Left renal pelvis (tissue), 4 donors: Measurements from ENCODE around the gene CDH26. TPM values are rescaled to one million over a fixed set of nuclear protein-coding genes. Genes with fewer than 3 reads are reported as not detected.

ENCODE experiments used
- DNase-seq, 4 donors: peaks; one replicate each; pipeline ENCODE4 v3.0.0-alpha.2; 2013; ENCODE audit warnings: low read depth in 4 of 4, low spot score in 3 of 4
- polyA plus RNA-seq, 4 donors: library from polyadenylated mRNA; unstranded; fragments of 120-200 nt; gene quantifications; one replicate each; pipeline ENCODE4 v1.2.1, GENCODE V29; 2013; ENCODE audit not compliant: insufficient read length in 4 of 4

Gene CDH26
- polyA plus RNA-seq, 4 donors = 0.41 to 1.9 (median 0.97) TPM

DNA sequence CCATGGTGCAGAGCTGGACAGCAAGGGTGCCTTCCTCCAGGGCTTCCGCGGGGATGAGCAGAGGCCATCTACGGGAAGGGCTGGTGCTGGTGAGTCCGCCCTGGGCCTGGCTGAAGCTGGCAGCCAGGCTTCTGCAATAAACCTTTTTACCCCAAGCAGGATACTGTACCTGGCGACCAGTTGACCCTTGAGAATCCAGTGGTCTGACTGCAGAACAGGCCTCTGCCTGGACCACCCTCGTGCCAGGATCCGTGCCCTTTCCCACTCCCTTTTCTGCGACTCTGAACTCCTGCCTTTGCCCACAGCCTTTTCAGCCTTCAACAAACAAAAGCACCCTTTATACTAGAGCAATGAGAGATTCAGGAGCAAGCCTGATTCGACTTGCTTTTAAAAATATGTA is 18.9 kb downstream of the CDH26 start:
- no peak for DNase-seq

DNA sequence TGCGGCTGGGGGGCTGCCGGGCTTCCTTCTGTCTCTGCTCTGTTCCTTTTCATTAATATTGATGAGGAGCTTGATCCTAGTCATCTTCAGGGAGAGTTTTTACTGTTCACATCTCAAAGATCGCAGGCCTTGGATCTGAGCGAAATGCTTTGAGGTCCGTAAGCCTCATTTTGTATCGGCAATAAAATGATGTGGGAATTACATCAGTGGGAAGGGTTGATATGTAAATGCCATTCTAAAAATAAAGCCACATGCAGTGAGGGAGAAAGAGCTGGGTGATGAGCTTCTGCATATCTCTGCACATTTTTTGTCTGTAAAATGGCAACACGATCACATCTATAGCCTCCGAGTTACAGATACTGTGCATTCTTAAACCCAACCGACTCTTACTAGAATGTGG is 24.9 kb downstream of the CDH26 start:
- no peak for DNase-seq

DNA sequence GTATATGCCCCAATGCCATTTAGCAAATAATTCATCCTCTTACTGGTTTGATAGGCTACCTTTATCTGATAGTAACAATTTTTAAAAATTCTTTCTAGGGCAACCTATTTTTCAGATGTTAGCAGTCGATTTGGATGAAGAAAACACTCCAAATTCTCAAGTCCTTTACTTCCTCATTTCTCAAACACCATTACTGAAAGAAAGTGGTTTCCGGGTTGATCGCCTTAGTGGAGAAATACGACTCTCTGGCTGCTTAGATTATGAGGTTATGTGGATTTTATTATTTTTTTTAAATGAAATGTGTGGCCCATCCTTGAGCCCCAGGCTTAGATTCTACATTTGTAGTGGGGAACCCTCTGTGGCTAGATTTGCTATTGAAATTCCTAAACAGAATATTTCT is 26.3 kb downstream of the CDH26 start:
- DNase-seq = no peak

DNA sequence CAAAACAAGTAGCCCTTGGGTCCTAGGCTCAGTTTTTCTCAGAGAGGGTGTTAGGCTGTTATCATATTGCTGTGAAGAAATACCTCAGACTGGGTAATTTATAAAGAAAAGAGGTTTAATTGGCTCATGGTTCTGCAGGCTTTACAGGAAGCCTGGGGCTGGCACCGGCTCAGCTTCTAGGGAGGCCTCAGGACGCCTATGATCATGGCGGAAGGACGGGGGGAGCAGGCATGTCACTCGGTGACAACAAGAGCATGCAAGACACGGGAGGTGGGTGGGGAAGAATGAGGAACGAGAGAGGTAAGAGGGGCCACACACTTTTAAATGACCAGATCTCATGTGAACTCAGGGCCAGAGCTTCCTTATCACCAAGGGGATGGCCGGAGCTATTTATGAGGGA is 26.9 kb downstream of the CDH26 start:
- no peak for DNase-seq

DNA sequence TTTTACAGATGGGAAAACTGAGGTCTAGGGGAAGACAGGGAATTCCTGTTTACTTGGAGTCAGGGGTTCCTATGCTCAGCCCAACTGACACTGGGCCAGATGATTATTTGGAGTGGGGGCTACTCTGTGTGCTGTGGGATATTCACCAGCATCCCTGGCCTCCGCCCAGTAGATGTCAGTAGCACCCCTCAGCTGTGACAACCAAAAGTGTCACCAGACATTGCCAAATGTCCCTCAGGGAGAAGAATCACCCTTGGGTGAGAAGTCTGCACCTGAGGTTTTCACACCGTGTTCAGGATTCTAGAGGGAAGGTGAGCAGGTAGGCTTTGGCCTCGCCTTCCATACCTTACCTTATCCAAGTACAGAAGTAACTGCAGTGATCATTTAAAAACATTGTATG is 27.6 kb downstream of the CDH26 start:
- DNase-seq = no peak

DNA sequence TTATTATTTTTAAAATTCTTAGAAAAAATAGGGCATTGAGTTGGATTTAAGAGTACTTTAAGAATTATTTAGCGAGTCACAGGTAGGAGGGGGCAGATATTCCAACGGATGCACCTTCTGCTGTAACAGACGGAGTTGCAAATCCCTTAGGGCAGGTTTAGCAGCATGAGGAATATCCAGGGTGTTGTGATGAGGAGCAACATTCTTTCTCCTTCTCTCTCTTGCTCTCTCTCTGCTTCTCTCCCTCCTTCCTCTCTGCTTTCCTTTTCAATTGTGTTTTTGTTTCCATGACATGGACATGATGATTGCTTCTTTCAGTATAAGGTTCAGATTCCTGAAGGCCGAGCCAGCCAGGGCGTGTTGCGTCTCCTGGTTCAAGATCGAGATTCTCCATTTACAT is 28.9 kb downstream of the CDH26 start:
- no peak for DNase-seq

DNA sequence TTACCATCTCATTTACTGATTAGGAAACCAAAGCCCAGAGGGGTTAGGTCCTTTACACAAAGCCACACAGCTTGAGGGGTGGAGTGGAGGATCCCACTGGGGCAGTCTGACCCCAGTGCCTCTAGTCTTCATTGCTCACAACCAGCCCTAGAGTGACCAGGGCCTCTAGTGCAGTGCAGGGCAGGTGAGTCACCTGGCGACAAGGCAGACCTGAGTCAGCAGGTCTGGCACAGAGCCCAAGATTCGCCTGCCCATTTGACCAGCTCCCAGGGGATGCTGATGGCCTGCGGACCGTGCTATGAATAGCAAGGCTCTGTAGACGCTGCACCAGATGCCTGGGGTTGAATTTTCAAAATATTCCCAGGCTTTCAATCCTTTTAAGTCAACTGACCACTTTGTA is 29.9 kb downstream of the CDH26 start:
- no peak for DNase-seq

DNA sequence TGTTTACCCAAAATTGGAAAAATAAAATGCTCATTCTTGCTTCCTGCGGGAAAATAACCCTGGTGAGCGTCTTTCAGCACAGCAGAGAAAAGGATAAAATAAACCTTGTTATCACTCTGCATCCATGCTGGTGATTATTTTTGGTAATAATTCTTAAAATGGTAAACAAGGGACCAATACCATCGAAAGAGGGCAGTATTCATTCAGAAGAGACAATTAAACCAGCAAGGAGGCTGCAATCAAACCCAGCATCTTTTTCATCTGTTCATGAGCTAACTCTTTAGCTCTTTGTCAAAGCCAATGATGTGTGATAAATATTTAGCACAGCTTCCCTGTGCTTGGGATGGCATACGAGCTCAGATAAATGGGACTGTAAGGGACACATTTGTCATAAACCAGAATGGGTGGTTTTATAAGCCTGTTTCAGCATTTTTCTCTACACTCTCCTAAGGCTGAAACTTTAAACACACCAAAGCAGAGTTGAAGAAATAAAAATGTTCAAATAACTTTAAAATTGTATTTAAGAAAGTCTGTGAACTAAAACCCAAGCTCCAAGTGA is 34.4 kb downstream of the CDH26 start:
- DNase-seq = no peak

DNA sequence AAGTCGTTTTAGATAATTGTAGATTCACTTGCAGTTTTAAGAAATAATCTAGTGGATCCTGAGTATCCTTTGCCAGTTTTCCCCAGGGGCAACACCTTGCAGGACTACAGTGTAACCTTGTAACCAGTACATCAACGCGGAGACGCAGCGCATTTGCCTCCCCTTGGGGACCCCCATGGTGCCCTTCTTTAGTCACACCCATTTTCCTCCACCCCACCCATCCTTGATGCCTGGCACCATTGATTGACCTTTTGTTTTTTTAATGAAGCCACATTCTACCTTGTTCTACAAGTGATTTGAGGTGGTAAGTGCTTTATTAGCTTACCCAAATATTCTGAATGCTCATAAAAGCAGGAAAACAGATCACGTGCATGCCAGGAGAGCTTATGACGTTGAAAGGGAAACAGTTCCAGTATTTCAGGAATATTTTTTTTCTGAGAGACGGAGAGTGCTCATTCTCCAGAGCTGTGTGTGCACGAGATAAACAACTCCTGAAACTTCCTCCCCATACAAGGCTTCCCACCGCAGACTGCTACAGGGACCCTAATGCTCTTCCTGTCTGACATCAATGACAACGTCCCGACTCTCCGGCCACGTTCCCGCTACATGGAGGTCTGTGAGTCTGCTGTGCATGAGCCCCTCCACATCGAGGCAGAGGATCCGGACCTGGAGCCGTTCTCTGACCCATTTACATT is 35.7 kb downstream of the CDH26 start:
- no peak for DNase-seq

DNA sequence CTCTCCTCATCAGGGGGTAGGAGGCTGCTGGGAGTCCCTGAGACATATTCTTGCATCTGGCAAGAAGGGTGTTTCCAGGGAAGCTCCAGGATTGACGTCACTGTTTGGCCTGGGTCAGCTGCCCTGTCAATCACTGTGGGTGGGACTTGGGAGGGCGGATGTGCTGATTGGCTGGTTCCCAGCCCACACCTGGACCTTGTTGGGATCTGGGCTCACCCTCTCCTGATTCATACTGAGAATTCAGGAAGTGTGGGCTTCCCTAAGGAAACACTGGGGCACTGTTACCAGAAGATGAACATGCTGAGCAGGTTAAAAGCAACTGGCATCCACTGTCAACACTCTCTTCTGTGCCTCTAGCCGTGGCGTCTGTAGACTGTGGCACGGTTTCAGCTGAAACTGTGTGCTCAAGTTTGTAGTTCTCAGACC is 36.5 kb downstream of the CDH26 start:
- DNase-seq = no peak

DNA sequence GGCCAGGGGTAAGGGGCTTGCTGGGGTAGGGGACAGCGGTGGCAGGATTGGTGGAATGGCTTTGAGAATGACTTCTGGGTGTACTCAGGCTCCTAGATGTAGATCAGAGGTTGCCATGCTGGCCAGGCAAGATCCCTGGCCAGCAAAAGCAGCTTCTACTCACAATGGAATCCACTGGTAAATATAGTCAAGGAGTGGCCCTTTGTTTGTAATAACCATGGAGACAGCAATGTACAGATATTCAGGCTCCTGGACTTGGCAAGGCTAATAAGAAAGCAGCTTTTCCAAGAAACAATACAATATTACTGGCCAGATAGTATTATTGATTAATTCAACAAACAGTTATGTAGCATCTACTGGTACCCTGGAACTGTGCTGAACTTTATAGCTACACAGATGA is 37.9 kb downstream of the CDH26 start:
- no peak for DNase-seq

DNA sequence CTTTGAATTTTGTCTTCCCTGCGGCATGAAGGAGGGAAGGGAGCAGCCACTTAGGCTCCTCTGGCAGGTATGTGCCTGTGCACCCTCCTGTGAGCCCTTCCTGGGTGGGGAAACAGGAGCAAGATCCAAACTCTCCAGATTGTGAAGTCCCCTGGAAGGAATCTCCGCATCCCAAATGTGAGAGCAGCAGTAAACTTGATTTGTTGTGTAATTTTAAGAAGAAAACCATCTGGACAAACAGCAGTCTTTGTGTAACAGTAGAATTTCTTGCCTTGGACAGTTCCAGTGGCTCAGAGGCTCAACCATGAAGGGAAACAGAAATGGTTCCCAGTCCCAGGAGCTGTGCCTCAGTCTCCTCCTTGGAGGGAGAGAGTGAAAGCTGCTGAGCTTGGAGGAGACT is 39.7 kb downstream of the CDH26 start:
- DNase-seq = no peak

DNA sequence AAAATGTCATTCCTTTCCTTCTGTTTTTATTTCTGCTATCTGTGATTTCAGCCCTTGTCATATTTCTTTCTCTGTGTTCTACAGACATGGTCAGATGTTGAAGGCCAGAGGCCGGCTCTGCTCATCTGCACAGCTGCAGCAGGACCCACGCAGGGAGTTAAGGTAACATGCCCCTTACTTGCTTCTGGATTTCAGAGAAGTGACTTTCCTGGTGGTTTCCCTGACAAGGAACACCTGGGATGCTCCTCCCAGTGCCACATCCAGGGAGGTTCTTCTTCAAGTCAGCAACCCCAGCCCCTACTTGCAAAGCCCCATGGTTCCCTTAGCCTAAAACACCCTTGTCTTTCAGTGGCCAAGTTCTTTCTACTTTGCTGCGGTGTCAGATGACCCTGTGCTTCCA is 41.3 kb downstream of the CDH26 start:
- DNase-seq = no peak

DNA sequence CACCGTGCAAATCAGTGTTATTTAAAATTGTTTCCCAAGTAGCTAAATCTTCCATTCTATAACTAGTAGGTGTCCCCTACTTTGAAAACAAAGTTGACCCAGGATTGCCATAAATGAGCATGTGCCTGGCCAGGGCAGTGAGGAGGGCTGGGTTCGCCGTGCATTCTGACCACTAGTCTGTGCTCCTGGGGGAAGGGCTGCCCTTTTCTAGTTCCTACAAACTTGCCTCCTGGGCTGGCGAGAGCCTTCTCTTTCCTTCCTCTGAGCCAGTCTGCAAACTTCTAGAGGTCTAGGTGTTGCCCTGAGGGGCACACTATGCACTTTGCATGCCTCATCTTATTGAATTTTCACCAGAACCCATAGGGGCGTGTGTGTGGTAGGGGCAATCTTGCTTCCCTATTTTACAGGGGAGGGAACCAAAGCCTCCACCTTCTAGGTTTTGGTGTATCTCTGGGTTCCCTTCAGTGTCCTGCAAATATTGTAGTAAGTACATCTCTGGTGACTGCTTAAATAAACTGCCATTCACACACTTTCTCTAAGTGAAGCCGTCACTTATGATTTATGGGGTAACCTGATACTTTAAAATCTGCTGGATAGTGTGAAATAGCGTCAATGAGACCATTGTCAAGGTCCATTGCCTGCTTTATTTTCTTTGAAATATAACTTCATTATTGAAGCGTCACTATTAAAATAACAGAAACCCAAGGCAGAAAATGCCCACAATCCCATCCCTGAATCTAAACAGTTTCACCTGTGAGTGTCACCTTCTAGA is 42.2 kb downstream of the CDH26 start:
- DNase-seq = no peak

DNA sequence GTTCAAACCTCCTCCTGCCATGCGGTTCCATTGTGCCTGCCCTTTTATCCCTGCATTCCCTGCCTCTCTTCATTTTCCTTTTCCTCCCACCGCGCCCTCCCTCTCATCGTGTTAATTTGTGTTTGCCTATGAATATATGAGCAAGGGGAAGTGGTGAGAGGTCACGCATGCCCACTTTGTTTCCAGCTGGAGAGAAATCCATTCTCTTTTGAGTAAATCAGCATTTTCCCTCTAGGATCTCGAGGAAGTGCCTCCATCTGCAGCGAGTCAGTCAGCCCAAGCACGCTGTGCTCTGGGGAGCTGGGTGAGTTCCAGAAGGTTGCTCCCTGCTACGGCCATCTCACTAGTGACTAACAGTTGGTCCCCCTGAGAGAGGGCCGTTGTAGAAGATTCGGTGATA is 42.9 kb downstream of the CDH26 start:
- DNase-seq = peak in 2 of 4 donors; percentile 42 to 43

DNA sequence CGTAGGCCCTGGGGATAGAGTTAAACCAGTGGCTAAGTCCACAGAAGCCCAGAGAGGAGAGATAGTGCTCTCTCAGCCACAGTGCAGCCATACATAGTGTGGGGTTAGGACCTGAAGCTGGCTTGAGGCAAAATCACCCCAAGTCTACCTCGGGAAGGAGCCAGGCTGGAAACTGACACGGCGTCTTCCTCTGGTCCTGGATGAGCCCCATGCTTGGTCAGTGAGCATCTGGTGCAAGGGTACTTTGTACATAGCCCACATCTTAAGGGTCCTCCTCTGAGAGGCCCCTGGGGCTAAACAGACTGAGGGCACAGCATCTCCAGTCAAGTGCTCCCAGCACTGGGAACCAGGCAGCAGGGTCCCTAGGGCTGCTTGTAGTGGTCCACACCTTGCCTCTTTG is 45.6 kb downstream of the CDH26 start:
- no peak for DNase-seq

DNA sequence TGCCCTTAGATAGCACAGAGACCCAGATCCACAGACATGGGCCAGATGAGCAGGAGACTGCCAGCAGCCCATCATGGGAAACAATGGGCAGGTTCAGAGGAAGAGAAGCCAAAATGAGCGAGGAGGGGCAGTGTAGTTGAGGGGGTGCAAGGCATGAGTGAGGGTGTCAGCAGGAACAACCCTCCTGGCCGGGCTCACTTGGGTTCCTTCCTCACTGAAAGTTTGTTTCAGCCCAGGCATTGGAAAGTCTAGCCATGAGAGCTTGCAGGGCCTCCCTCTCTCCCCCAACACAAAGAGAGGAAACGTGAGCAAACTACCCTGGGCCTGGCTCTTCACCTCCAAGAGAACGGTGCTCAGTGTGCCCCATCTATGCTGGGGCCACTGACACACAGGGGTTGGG is 48.0 kb downstream of the CDH26 start:
- no peak for DNase-seq

DNA sequence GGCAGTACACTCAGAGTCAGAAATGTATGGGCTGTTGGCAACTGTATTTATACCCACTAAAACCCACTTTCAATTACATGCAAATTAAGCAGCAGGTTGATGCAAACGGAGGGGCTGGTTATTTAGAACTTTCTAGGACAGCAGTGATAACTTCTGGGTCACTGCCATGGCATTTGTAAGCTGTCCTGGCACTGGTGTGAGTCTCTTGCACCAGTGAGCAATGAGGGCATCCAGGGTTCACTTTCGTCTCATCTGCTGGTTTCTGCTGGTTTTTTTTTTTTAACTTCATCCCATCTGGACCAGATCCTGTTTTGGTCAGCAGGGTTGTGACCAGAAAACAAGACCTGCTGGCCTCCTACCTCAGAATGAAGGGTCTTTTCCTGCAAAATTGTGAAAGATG is 49.2 kb downstream of the CDH26 start:
- no peak for DNase-seq

DNA sequence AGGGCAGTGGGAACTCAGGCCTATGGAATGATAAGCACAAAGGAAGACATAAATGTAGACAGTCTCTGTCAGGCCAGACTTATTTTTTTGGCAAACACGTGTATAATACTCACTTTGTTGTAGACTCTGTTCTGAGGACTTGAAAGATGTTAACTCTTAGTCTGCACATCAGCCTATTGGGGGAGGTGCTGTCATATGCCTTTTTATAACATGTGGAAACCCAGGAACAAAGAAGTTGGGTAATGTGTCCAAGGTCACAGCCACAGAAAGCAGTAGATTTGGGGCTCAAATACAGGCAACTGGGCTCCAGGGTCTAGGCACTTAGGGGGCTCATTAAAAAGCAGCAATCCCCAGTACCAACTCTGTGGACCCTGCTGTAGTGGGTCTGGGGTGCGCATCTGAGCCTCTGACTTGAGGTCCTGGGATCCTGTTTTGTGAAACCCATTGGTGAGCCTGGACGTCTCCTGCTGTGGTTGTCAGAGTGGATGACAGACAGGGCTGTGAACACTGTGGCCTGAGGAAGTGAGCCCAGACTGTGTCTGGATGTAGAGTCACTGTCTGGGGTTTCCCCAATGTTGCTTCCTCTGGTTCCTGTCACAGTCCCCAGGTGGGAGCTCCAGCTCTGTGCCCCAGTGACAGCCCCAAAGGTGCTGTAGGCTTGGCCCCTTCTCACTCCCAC is 50.0 kb downstream of the CDH26 start:
- no peak for DNase-seq

DNA sequence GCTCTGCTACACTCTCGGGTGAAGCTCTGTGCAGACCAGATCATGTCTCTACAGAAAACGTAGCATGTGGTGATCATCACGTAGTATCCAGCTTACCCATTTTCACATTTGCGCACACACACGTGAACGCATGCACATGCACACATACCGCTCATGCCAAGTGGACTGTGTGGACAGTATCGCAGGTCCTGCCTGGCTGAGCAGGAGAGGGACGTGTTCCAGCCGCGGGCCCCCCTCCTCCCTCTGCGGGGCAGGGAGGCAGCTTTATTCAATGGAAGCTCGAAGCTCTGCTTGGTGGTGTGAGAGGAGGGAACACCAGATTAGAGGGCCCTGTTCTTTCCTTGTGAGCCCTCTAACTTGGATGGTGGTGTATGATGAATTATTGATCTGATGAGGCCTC is 51.1 kb downstream of the CDH26 start:
- DNase-seq = no peak

DNA sequence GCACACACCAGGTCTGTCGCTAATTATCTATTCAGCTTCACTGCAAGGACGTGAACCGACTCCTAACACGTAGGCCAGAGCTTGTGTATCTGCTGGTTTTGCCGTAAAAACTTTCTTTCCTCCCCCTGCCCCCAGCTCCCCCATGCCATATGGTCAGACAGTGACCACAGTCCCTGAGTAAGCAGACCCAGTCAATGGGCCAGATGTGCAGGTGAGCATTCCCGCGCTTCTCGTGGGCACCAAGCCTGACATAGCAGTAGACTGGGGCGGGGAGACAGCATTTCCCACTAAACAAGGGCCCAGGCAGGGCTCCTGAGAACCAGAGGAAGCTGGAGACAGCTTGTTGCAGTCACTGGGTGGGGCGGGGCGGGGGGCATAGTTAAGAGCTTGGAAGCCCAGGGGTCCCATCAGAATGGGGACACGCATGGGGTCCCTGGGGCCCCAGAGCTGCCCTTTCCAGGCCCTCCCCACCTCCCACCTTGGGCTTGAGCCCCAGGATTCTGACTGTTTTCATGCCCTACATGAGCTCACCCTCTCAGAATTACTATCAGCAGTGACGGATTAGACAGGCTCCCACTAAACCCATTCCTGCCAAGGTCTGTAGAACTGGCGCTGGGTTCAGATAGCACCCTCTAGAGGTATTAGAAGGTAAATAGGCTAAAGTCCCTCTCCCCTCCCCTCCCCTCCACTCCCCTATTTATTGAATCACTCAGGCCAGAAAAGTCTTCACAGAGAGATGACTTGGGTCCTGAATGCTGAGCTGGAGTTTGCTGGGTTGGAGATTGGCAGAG is 51.8 kb downstream of the CDH26 start:
- no peak for DNase-seq
